Esophagus muscularis mucosa (tissue), 3 donors: ENCODE results near the gene PLIN3.

Source experiments
- CTCF ChIP-seq, 3 experiments: fragments of 200-600 bp in 2 of 3; fragments of 450-650 bp in 1 of 3; sonication (generic) in 2 of 3; IDR thresholded peaks; one replicate each; pipeline ENCODE4 v1.5.1; 2017 to 2019; ENCODE audit warnings: antibody characterized with exemption in 3 of 3, mild to moderate bottlenecking in 2 of 3, moderate library complexity in 1 of 3
- EP300 ChIP-seq: sonication (generic); formaldehyde crosslinking; IDR thresholded peaks from one replicate; pipeline ENCODE4 v1.6.1; 2017; ENCODE audit warnings: antibody characterized with exemption

GRCh38 chr19:4814625-4815425 lies 52.6 kb downstream of the PLIN3 start:
- TF ChIP-seq EP300 (no peak), CTCF (IDR thresholded peaks at IDR 0.05) (no peak)
